ENCODE data around the gene CD48.
"Not testable (repeated sequence)": the region's sequence is repeated elsewhere in the genome, so short reads cannot be mapped to it uniquely, and the experiment has no call there.

Gene CD48

DNA sequence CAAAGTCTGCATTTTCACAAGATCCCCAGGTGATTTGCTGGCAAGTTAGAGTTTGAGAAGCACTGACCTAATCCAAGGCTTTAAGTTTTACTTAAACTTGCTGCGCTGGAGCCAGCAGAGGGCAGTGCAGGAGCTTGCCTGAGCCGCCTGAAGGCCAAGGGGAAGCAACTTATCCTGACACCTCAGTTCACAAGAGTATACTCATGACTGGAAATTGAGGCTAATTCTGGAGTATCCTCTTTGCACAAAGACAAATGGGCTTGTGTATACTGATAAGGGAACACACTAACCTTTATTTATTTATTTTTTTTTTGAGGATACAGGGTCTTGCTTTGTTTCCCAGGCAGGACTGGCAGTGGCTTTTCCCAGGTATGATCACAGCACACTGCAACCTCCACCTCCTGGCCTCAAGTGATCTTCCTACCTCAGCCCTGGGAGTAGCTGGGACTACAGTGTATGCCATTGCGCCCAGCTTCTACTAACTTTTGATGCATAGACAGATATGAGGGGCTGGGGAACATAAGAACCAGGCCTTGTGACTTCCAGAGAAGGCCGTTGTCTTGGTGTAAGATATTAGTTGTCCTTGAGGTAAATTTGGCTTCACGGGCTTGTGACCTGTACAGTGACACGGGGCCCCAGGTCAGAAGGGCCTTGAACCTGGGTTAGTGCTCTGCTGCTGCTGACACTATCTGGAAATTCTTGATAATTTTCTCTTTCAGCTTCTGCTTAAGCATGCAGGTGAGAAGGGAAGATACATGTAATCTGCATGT lies 35.8 kb downstream of the CD48 start:
- no peak for FAIRE-seq

DNA sequence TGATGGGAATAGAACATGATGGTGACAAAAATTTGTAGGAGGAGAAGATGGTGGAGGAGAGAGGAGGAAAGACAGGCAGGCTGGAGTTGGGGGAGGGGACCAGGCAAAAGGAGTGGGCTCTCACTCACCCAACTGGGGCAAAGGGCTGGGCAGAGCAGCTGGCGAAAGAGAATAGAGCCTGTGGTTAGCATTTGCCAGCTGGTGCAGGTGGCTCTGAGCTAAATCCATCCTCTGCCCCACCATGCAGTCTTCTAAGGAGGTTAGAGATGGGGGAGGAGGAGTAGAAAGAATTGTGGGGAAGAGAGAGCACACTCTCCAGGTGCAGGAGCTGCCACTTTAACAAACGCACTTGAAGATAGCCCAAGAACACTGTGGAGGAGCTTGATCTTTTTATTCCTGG lies 37.2 kb downstream of the CD48 start:
- FAIRE-seq = no peak

- FAIRE-seq = no peak
Observed at GRCh38 chr1:160672789-160673695, 38.6 kb downstream of the CD48 start.

DNA sequence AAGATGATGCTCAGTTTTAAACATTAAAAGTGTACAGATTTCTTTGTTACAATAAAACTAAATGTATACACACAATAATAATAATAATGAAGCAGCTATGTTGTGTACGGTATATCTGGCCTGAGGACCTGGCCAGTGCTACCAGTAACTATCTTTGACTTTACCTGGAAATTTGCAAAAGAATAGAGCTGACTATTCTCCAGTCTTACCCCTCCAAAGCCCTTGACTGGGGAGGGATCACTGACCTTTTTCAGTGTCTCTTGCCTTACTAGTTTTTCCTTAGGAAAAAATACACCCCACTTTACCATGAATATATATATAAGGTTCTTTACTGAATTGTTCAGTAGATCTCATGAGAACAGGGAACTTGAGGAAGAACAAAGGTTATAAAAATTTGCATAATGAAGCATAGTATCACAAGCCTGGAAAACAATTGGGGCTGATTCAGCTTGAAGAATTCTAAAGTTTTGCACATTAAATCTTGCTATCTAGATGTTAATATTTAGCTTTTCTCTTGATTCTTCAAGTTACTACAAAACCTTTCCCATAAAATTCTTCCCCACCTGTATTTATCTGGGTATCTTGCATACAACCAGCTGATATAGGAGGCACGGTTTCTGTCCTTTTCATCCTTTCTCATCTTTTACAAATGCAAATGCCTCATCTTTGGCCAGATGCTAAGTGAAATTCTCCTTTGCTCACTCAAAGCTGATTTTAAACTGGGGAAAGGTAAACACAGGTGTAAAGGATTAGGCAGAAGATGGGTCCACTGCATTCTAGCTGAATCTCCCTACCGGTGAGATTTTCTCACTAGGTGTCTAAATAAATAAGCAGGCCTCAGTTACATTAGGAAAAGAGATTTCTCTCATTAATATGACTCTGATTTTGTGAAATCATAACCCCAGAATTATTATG lies 39.8 kb downstream of the CD48 start:
- no peak for FAIRE-seq

DNA sequence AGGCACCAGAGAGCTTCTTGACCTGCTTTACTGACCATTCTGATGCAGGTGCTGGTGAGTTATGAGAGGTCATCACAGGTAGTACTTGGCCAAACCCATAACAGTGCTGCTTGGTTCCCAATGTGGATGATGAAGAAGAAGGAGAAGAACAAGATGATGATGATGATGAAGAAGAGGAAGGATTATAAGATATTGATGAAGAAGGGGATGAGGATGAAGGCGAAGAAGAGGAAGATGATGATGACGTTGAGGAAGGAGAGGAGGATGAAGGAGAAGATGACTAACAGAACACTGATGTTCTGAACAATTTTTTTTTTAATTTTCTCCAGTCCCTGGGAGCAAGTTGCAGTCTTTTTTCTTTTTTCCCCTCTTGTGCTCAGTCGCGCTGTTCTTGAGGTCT lies 40.9 kb downstream of the CD48 start:
- no peak for FAIRE-seq

DNA sequence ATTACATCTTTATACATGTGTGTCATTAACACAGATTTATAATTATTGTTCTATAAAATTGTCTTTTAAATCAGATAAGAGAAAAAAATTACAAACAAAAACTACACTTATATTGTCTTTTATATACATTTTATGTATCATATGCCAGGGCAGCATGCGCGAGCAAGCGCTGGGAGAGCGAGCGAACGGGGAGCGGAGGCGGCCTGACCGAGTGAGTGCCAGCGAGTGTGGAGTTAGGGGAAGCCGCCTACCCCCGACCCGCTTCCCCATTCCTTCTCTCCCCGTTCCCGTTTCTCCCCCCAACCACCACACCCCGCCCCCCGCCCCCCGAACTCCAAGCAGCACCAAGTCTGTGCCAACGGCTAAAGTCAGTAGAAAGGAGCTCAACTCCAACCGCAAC lies 41.8 kb downstream of the CD48 start:
- FAIRE-seq = no peak

DNA sequence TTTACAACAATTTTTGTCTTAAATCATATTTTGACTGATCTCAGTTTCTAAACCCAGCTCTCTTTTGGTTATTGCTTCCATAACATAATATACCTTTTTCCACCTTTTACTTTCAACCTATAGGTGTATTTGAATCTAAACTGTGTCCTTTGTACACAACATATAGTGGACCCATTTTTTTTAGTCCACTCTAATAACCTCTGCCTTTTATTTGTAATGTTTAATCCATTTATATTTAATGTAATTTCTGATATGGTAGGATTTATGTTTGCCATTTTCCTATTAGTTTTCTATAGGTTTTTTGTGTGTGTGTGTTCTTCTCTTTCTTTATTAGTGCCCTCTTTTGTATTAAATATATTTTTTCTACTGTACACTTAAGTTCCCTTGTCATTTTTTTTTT lies 42.3 kb downstream of the CD48 start:
- no peak for FAIRE-seq

DNA sequence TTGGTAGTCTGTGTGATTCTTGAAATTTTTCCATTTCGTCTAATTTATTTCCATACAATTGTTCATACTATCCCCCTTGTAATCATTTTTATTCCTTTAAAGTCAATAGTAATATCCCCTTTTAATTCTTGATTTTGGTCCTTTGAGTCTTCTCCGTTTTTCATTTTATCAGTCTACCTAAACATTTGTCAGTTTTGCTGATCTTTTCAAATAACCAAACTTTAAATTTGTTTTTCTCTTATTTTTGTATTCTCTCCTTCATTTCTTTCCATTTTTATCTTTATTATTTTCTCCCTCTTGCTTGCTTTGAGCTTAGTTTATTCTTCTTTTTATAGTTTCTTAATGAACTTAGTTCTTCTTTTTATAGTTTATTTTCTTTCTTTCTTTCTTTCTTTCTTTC lies 43.7 kb downstream of the CD48 start:
- peak; percentile 5 for FAIRE-seq

- no peak for FAIRE-seq
Observed at GRCh38 chr1:160666079-160666442, 45.6 kb downstream of the CD48 start.

DNA sequence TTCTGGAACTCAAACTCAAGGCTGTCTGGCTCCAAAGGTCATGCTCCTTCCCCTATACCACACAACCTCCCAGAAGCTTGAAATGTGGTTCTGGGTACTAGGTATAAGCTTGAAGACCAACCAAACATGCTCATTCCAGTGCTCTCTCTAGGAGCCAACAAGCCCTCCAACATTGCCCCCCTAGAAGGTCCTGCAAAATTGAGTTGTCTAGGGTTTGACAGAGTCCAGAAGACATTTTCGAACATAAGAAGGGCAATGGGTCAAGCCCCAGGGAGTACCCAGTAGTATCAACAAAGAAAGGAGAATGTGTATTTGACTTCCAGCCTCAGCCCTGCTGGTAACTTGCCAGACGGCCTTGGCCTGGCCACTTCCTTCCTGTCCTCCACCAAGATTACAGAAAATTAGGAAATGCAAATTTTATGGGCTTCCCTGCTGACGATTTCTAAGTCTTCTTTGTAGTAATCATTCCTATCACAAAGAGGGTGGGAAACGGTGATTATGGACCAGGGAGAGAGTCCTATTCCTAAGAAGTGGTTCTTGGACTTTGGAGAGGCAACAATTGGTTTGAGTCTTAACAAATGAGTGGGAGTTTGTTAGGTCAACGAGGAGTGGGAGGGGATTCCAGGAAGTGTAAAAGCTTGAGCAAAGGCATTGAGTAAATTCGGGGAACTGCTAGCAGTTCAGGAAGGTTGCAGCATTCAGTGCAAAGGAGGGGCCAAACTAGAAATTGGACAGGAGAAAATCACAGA lies 46.1 kb downstream of the CD48 start:
- no peak for FAIRE-seq

DNA sequence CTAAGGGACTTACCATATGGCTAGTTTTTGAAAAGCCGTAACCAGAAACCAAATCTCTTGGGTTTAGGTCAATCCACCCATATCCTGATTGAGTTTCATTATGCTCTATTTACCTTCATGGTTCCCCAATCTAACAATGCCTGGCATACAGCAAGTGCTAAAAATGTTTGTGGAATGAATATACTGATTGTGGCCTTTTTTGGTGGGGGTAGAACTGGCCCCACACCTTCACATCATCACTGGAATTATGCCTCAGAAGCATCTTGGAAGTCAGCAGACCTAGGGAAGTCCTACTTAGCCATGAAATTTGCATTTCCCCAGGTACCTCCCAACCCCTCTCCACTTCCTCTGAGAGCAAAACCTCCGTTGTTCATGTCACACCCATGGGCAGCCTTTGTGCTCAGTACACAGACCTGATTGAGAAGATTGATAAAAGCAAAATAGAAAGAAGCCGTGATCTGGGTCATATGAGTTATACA lies 47.0 kb downstream of the CD48 start:
- FAIRE-seq = no peak

DNA sequence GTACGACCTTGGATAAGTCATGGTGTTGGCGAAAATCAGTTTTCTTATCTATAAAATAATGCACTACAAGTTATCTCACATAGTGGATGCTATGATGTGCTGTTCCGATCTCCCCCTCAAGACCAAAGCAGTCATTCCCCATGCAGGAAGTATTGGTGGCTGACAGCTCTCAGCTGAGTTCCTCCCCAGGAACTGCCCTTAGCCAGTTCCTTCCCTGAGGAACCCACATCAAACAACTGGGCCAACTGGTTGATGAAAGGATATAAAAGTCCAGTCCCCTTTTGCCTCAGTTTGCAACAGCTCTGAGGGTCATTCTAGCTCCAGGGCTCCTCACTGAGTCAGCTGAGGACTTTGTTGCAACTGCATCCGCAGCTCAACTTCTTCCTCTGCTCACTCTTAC lies 48.7 kb downstream of the CD48 start:
- FAIRE-seq = no peak

- FAIRE-seq = no peak
Observed at GRCh38 chr1:160659566-160659965, 52.1 kb downstream of the CD48 start.

- no peak for FAIRE-seq
Observed at GRCh38 chr1:160658814-160659193, 52.8 kb downstream of the CD48 start.

- no peak for FAIRE-seq
Observed at GRCh38 chr1:160658162-160658813, 53.3 kb downstream of the CD48 start.

- no peak for FAIRE-seq
Observed at GRCh38 chr1:160657250-160657781, 54.3 kb downstream of the CD48 start.

- no peak for FAIRE-seq
Observed at GRCh38 chr1:160656737-160657136, 54.9 kb downstream of the CD48 start.

GRCh38 chr1:160653620-160654016 lies 58.0 kb downstream of the CD48 start:
- no peak for FAIRE-seq

- FAIRE-seq = no peak
Observed at GRCh38 chr1:160652924-160653619, 58.5 kb downstream of the CD48 start.

DNA sequence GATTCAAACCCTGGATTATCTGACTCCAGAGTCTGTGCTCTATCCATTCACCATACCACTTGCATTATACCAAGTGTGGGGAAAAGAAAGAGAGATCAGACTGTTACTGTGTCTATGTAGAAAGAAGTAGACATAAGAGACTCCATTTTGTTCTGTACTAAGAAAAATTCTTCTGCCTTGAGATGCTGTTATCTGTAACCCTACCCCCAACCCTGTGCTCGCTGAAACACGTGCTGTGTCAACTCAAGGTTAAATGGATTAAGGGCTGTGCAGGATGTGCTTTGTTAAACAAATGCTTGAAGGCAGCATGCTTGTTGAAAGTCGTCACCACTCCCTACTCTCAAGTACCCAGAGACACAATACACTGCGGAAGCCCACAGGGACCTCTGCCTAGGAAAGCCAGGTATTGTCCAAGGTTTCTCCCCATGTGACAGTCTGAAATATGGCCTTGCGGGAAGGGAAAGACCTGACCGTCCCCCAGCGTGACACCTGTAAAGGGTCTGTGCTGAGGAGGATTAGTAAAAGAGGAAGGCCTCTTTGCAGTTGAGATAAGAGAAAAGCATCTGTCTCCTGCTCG lies 59.5 kb downstream of the CD48 start:
- FAIRE-seq = not testable (repeated sequence)
